HUES48 (cell line): ENCODE measurements around the gene MVD.

Source experiments
- H3K27ac ChIP-seq: one replicate; pipeline ENCODE4 v1.7.0; 2013; ENCODE audit warnings: low read depth, low read length, inconsistent platforms
- H3K27me3 ChIP-seq: 2 replicates; pipeline ENCODE4 v1.6.1; 2013; ENCODE audit warnings: mild to moderate bottlenecking, low read length; ENCODE audit not compliant: control insufficient read depth, insufficient read depth
- H3K36me3 ChIP-seq: 2 replicates; pipeline ENCODE4 v1.6.1; 2013; ENCODE audit warnings: low read length; ENCODE audit not compliant: control insufficient read depth, insufficient read depth
- H3K4me1 ChIP-seq: 2 replicates; pipeline ENCODE4 v1.6.1; 2013; ENCODE audit warnings: mild to moderate bottlenecking, low read length; ENCODE audit not compliant: control insufficient read depth, insufficient read depth
- H3K4me3 ChIP-seq: 2 replicates; pipeline ENCODE4 v1.5.1; 2013; ENCODE audit warnings: mild to moderate bottlenecking, low read depth, low read length
- H3K9ac ChIP-seq: 2 replicates; pipeline ENCODE4 v1.6.1; 2013; ENCODE audit warnings: mild to moderate bottlenecking, low read depth, low read length, moderate library complexity
- H3K9me3 ChIP-seq: 2 replicates; pipeline ENCODE4 v1.6.1; 2013; ENCODE audit warnings: low read length; ENCODE audit not compliant: control insufficient read depth, insufficient read depth

The MVD gene

GRCh38 chr16:88636488-88637265 lies 26.2 kb downstream of the MVD start:
- H3K36me3 ChIP-seq = peaks cover 10% of the 10 kb centered on the region
- H3K27me3 ChIP-seq = peaks cover 10% of the 10 kb centered on the region; the same call in 1 of the 2 replicates
- H3K4me3 ChIP-seq = no peak overlapping the region
- peaks cover 22% of the 10 kb centered on the region for H3K4me1 ChIP-seq
- H3K27ac ChIP-seq = no peak overlapping the region
- no peaks in the 10 kb centered on the region for H3K9me3 ChIP-seq
- no peak overlapping the region for H3K9ac ChIP-seq

- Histone ChIP-seq H3K36me3 (peaks cover 18% of the 10 kb centered on the region), H3K4me3 (no peak overlapping the region)
Measured at GRCh38 chr16:88635671-88636319, 27.1 kb downstream of the MVD start.

GRCh38 chr16:88634994-88635670 lies 27.8 kb downstream of the MVD start:
- Histone ChIP-seq H3K36me3 (peaks cover 22% of the 10 kb centered on the region), H3K4me1 (peaks cover 22% of the 10 kb centered on the region), H3K27me3 (peaks cover 10% of the 10 kb centered on the region; the same call in 1 of the 2 replicates), H3K9ac (no peak overlapping the region), H3K4me3 (peak overlapping the region; percentile 74), H3K9me3 (no peaks in the 10 kb centered on the region), H3K27ac (peak overlapping the region; percentile 36)

More at GRCh38 chr16:88635671-88636319, 27.1 kb downstream of the MVD start:
- Histone ChIP-seq H3K9me3 (no peaks in the 10 kb centered on the region), H3K27ac (no peak overlapping the region), H3K4me1 (peaks cover 22% of the 10 kb centered on the region), H3K27me3 (peaks cover 10% of the 10 kb centered on the region; the same call in 1 of the 2 replicates), H3K9ac (no peak overlapping the region)

- Histone ChIP-seq H3K4me1 (peaks cover 18% of the 10 kb centered on the region), H3K36me3 (peaks cover 30% of the 10 kb centered on the region), H3K9me3 (no peaks in the 10 kb centered on the region), H3K4me3 (peak overlapping the region; percentile 74), H3K9ac (no peak overlapping the region; the same call in 1 of the 2 replicates), H3K27ac (peak overlapping the region; percentile 36), H3K27me3 (peaks cover 10% of the 10 kb centered on the region; the same call in 1 of the 2 replicates)
Measured at GRCh38 chr16:88634141-88634993, 28.5 kb downstream of the MVD start.

GRCh38 chr16:88633684-88634140 lies 29.2 kb downstream of the MVD start:
- no peaks in the 10 kb centered on the region for H3K9me3 ChIP-seq
- peak overlapping the region; percentile 74; the same call in 1 of the 2 replicates for H3K4me3 ChIP-seq
- no peak overlapping the region for H3K27ac ChIP-seq
- H3K27me3 ChIP-seq = peaks cover 10% of the 10 kb centered on the region; the same call in 1 of the 2 replicates
- peaks cover 12% of the 10 kb centered on the region for H3K4me1 ChIP-seq
- H3K36me3 ChIP-seq = peaks cover 32% of the 10 kb centered on the region
- no peak overlapping the region for H3K9ac ChIP-seq

GRCh38 chr16:88632587-88632930 lies 30.3 kb downstream of the MVD start:
- Histone ChIP-seq H3K27ac (no peak overlapping the region), H3K4me3 (no peak overlapping the region), H3K4me1 (0 out of 2 replicates have a peak, but pooled peaks cover under 1% of the 10 kb centered on the region), H3K9ac (no peak overlapping the region), H3K9me3 (no peaks in the 10 kb centered on the region), H3K36me3 (peaks cover 39% of the 10 kb centered on the region), H3K27me3 (peaks cover 10% of the 10 kb centered on the region; the same call in 1 of the 2 replicates)

- Histone ChIP-seq H3K9me3 (no peaks in the 10 kb centered on the region), H3K9ac (no peak overlapping the region), H3K4me1 (no peaks in the 10 kb centered on the region), H3K27me3 (peaks cover 10% of the 10 kb centered on the region; the same call in 1 of the 2 replicates), H3K27ac (no peak overlapping the region), H3K4me3 (no peak overlapping the region), H3K36me3 (peaks cover 42% of the 10 kb centered on the region)
Measured at GRCh38 chr16:88631920-88632586, 30.8 kb downstream of the MVD start.

GRCh38 chr16:88631384-88631783 lies 31.5 kb downstream of the MVD start:
- Histone ChIP-seq H3K9ac (no peak overlapping the region), H3K4me3 (no peak overlapping the region), H3K27ac (no peak overlapping the region), H3K4me1 (no peaks in the 10 kb centered on the region), H3K9me3 (no peaks in the 10 kb centered on the region), H3K36me3 (peaks cover 46% of the 10 kb centered on the region), H3K27me3 (peaks cover 10% of the 10 kb centered on the region; the same call in 1 of the 2 replicates)

- no peaks in the 10 kb centered on the region for H3K9me3 ChIP-seq
- no peak overlapping the region for H3K9ac ChIP-seq
- peaks cover 10% of the 10 kb centered on the region; the same call in 1 of the 2 replicates for H3K27me3 ChIP-seq
- H3K36me3 ChIP-seq = peaks cover 50% of the 10 kb centered on the region
- no peaks in the 10 kb centered on the region for H3K4me1 ChIP-seq
- H3K4me3 ChIP-seq = no peak overlapping the region
- no peak overlapping the region for H3K27ac ChIP-seq
Measured at GRCh38 chr16:88630941-88631340, 31.9 kb downstream of the MVD start.

- H3K4me1 ChIP-seq = no peaks in the 10 kb centered on the region
- peaks cover 5% of the 10 kb centered on the region; the same call in 1 of the 2 replicates for H3K27me3 ChIP-seq
- H3K9me3 ChIP-seq = no peaks in the 10 kb centered on the region
- peaks cover 53% of the 10 kb centered on the region for H3K36me3 ChIP-seq
- no peak overlapping the region for H3K27ac ChIP-seq
- no peak overlapping the region for H3K9ac ChIP-seq
- H3K4me3 ChIP-seq = no peak overlapping the region
Measured at GRCh38 chr16:88630433-88630832, 32.5 kb downstream of the MVD start.
